HG03139 (cell line): ENCODE data around the gene FTO.

Experiments
- ATAC-seq: cut with Tn5 transposase; IDR thresholded peaks from one replicate; pipeline ENCODE4 v1.9.1; 2021; ENCODE audit not compliant: unreplicated experiment

Gene FTO

DNA sequence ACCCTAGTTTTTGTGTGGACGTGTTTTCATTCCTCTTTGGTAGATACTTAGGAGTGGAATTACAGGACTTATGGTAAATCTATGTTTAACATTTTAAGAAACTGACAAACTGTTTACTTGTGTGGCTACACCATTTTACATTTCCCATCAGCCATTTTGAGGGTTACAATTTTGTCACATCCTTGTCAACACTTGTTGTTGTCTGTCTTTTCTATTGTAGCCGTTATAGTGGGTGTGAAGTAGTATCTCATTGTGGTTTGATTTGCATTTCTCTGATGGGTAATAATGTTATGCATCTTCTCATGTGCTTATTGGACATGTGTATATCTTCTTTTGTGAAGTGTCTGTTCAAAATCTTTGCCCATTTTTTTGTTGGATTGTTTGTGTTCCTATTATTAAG, 4.5 kb downstream of the FTO start:
- no peak for ATAC-seq

DNA sequence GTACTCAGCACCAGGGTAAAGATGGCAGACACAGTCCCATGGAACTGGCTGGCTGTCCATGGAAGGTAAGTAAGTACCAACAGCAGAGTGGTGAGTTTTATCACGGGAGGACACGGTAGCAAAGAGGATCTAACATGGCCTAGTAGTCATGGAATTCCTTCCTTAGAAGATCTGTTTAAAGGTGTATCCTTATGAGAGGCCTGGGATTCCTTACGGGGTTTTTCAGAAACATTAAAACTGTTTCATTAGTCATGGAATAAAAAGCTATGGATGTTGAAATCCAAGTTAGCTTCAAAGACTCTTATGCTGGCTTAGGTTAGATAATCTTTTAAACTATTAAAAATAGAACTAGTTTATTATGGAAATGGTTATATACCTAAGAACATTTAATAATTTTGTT, 7.4 kb downstream of the FTO start:
- ATAC-seq: no peak

DNA sequence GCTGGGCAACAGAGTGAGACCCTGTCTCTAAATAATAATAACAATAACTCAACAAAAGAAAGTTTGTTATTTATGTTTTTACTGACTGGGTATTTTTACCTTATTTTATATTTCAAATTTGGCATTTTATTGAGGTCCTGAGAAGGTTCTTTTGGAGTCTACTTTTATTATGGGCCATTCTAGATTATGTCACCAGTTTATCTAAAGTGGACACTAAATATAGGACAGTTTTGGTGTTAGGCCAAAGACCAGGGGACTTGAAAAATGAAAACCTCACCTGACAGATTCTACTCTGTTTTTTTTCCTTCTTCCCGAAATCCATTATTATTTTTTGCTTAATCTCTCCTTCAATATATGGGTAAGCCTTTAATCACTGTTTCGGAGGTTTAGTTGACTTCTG, 8.1 kb downstream of the FTO start:
- no peak for ATAC-seq

DNA sequence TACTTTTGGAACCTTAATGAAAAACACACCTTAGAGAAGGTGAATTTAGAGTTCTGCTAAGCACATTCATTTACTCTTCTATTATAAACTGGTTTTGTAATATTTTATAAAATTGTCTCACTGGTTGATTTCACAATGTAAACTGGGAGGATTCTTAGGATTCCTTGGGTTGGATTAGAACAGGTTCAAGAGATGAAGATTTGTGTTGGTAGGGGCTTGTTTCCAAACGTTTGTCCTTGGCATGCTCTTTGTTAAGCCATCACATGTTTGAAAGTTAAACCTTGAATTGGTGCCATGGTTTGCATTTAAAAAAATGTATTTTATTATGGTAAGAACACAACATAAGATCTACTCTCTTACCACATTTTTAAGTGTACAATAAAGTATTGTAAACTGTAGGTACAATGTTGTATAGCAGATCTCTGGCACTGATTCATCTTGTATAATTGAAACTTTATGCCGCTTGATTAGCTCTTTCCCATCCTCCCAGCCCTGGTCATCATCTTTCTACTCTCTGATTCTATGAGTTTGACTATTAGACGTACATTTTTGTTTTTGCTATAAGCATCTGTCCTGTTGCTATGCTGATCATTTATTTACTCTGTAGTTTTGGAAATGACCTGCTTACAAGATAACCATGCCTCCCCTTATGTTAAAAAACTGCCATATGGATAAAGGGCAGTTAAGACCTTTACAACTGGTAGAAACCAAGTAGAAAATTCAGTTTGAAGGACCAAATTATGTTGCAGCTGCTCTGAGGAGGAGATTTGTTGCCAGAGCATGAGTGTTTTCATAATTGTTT, 9.6 kb downstream of the FTO start:
- ATAC-seq: no peak

DNA sequence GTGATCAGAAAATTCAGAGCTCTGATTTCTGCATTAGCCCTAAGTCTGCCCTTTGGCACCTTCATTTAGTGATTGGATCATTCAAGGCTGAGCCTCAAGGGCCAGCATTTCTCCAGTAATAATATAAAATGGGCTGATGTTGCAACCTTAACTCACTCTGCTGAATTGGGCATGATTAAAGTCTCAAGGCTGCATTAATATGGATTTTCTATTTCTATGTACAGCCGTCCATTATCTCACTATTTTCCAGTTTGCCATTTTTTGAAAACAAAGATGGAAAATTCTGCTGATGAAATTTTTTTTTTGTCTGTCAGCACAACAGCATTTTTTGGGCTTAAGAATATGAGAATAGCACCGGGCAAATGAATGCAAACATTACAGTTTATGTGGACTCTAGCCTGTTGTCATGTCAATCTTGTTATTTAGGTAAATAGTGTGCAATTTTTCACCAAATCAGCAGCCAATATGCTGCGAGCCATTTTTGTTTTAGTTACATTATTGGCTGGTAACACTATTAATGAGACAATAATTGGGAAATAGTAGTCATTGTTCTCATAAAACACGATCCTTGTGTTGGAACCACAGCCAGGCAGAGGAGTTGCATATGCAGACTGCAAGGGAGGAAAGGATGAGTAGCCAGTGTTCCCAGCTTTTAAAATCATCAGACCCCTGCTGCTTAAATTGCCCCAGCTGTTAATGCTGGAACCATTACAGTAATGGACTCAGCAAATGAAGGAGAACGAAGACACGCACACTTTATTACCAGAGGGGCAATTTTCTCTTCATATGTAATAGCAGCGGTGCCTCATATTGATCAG, 10.5 kb downstream of the FTO start:
- no peak for ATAC-seq

DNA sequence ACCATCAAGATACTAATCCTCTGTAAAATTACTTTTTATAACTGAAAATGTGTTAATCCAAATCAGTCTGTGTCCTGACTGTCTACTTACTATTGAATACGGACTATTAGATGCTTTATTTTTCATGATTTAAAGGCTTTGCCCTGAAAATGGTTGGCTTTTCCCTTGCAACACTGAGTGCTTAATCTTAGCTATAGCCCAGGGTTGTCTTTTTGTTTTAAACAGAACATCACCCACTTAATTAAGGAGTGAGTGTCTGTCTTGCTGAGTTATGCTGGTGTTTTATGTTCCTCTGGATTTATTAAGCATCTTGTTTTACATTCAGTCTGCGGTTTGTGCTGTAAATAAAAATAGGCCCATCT, 11.0 kb downstream of the FTO start:
- ATAC-seq: no peak

DNA sequence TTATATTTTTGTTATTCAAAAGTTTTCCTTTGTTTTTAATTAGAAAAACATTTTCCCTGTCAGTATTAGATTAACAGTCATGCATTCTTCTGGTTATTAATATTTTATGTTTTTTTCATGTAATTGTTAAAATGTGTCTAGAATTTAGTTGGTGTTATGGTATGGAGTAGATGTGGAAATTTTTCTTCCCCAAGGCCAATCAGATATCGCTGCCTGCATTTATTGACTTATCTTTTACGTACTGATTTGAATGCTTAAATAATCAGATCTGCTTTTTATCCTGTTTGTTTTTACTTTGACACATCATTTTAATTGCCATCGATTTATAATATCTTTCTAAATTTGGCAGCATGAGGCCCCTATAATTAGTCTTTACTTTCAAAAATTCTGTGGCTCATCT, 13.6 kb downstream of the FTO start:
- no peak for ATAC-seq

DNA sequence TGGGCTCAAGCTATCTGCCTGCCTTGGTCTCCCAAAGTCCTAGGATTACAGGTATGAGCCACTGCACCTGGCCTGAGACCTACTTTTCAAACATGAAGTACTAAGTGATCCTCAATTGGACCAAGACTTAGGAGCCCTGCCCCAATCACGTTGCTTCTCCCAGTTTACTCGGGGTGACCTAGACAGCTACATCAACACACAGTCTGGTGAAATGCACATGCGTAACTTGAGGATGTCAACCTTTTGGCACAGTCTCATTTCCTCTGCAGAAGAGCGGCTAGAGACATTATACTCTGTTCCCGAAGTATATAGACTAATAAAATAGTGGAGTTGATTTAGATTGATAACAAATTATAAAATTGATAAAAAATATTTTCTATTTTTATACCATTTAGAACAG, 17.1 kb downstream of the FTO start:
- ATAC-seq: no peak

DNA sequence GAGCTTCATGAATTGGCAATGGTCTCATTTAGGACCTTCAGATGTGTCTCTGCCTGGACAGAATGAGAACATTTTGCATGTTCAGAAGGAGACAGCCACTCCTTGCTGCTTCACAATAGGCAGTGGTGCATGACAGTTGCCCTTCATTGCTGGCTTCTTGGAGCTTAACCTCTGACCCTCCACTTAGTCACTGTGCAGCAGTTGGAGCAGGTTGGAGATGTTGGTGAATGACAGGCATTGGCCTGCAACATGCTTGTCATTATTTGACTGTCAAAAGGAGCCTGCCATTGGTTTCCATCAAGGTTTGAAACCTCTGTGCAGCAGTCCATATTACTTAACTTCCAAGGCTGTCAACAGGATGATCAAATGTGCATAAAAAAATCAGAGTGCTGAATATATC, 22.7 kb downstream of the FTO start:
- no peak for ATAC-seq

DNA sequence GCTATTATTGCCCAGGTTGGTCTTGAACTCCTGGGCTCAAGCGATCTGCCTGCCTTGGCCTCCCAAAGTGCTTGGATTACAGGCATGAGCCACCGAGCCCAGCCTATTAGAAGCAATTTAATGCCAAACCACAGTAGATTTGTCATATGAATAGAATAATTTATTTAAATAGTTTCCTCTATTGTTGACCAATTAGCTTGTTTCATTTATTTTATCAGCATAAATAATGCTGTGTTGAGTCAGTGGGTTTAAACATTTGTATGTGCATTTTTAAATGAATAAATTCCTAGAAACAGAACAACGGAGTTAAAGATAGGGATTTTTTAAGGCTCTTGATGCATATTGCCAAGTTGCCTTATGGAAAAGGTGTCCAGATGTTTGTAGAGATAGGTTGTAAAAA, 26.7 kb downstream of the FTO start:
- no peak for ATAC-seq

DNA sequence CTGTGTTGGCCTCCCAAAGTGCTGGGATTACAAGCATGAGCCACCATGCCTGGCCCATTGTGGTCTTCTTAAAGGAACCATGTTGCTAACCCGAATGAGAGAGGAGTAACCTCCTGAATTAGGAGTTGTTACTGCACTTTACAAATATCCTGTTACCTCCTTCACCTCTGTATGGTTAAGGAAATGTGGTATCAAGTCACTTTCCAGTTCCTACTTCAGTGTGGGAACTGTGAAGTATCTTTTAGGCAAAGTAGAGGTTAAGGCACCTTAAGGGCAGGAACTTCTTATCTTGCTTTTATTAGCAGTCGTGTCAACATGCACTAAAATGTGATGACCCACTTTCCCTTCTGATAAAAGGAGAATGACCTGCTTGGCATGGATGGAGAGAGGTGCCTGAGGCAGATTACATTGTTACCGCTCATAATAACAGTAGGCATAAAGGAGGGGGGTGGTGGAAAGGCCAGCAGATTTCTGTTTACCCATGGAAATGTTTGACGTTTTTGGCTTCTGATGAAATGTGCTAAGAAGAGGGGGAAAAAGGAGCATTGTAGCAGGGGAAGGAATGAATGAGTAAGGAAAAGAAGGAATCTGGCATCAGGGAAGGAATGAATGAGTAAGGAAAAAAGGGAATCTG, 28.5 kb downstream of the FTO start:
- no peak for ATAC-seq

DNA sequence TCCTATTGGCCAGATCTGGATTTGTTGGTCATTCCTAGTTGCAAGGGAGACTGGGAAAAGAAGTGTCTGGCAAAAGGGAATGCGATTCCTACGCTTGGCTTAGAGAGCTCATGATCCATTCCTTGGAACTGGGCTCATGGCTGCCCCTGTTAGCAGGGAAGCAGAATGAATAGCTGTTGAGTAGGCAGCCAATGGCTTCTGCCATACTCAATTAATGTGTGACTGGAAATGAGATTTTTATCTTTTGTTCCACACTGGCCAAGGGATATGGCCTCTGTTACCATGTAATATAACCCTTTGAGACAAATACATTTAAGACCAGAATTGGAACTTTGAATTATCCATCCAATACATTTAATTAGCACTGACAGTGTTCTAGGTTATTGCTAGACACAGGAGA, 31.0 kb downstream of the FTO start:
- no peak for ATAC-seq

DNA sequence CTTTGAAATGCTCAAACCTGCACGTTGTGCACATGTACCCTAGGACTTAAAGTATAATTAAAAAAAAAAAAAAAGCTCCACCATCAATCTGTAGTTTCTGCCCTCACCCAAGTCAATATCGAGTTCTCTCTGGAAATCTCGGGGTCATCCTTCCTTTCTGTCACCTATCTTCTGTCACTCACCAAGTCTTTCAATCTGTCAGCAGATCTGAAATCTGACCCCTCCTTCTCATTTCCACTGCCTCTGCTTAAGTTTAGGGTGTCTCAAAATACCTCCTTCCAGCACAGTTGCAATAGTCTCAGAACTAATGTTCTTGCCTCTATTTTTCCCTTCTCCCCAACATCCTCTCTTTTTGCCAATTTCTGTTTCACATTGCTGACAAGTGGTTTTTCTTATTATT, 32.3 kb downstream of the FTO start:
- no peak for ATAC-seq

DNA sequence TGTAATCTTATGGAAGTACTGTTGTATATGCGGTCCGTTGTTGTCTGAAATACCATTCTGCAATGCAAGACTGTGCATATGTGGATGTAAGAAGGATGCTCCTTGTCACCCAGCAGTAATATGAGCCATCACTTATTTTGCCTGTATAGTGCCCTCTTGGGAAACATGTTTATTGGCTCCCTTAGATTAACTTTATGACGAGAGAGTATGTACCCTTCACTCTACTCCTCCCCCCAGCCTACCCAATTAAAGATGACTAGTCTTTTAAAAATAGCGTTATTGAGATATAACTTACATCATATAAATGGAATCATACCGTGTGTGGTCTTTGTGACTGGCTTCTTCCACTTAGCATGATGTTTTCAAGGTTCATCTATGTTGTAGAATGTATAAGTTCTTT, 33.6 kb downstream of the FTO start:
- no peak for ATAC-seq

DNA sequence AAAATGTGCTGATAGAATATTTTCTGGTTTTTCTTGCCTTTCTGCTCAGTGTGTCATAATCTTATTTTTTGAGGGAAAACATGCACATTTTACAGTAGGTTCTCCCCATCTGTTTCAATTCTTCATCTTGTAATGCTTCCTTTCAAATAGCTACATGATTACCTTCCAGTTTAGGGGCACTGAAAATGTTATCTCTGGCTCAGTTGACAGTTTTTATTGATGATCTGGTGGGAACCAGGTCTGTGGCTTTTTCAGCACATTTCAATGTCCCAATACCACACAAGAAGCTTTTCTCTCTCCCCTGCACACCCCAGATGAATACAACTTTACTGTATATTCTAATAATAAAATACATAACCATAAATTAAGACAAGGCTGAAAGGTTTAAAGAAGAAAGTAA, 36.5 kb downstream of the FTO start:
- ATAC-seq: no peak

DNA sequence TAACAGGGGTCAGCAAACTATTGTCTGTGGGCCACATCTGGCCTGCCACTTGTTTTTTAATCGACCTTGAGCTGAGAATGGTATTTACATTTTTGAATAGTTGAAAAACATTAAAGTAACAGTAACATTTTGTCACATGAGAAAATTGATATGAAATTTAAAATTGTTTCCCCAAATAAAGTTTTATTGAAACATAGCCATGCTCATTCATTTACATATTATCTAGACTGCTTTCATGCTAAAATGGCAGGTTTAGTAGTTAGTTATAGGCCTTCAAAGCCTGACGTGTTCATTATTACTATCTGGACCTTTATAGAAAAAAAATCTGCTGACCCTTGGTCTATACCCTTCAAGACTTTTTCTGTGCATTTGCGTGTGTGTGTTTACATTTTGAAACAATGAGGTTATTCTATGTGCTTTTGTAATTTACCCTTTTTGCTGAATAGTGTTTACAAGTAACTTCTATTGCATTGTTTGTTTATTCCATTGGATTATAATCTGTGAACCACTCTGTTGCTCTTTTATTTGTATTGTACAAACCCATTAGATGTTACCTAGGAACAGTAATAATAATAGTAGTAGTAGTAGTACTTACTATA, 37.1 kb downstream of the FTO start:
- ATAC-seq: no peak

DNA sequence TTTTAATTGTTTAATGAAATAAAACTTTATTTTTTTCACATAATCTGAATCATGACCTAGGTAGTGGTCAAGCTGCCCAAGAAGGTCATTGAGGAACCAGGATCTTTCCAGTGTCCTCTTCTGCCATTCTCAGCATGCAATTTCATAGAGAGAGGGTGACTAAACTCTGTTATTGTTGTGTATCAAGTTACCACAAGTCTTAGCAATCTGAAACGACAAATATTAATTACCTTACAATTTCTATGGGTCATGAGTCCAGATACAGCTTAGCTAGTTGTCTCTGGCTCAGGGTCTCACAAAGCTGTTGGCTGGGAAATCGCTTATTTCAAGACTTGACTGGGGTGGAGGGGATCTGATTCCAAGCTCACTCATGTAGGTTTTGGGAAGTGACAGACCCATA, 37.6 kb downstream of the FTO start:
- no peak for ATAC-seq

DNA sequence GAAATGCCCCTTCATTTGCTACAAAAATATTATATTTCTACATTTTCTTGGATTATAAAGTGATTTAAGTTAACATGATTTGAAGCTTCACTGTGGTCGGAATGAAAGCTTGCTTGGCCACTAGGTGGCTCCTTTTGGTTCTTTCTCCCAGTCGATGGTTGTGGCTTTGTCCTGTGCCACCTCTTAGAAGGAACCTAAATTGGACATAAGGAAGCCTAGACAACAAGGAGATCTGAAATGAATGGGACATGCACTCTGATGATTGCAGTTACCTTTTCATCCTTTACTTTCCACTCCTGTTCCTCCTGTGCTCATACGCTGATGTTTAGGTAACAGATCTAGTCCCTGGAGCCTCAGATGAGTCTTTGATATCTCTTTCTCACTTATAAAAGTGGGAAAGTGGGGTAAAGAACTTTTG, 39.2 kb downstream of the FTO start:
- no peak for ATAC-seq

DNA sequence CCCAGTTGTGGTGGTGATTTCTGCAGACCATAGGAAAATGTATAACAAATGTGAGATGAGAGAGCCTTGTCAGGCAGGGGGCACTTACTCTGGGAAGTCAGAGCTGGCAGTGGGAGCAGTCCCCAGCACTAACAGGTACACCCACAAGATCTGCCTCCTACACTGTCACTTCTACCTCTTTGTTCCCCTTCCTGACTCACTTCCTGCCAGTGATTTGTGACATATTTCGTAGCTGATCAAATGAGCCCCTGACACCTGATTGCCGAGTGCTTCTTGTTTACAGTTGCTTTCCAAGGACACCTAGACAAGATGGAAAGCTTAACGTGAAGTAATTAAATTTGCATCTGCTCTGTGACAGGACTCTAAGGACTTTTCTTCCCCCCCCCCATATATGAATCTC, 40.5 kb downstream of the FTO start:
- ATAC-seq: no peak

DNA sequence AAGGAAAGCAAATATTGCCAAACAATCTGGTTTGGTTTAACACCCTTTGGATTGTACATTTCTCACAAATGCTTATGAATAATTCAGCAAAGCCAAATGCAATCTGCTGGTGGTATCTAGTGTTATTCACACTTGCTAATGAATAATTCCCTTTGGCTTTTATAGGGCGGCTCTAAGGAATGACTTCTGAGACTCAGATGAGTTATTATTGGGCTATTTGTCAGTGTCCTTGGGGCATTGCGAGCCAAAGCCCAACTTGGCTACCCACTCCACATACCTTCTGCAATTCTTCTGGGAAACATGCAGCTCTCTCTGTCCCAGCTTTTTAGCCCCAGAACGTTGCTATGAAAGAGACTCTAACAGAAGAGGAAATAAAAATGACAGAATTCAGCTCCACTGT, 41.1 kb downstream of the FTO start:
- ATAC-seq: no peak

DNA sequence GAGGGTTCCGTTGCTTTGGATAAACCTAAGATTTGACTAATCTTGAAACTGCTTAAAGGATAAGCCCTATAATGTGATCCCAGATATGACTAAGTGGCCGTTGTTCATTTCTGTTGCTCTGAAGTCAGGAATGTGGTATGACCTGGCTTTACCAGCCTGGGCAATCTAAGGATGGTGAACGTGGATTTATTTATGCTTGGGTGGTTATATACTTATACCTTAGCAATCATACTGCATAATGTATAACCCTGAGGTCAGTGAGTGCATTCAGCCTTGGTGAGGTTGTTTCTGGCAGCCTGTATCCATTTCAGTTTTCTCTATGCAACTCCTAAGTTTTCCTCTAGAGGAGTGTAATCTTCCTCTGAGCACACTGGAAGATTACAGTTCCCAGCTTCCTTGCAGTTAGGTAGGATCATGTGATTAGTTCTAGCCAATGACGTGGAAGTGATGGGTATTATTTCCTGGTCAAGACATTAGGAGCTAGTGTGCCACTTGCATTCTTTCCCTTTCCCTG, 41.9 kb downstream of the FTO start:
- no peak for ATAC-seq

DNA sequence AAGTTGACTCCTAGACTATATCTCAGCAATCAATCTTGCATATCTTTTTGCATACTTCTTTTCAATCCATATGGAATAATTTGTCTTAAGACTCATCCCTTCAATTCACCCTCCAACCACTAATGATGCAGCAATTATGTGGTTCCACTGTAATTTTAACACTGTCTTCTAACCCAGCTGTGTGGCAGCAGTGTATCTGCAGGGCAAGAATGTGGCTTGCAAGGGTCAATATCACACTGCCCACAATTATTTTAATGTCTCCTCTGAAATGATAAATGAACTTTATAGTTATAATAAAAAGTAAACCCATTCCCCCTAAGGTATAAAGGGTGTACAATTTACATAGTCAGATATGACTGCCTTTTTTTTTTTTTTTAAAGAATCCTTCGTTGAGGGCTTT, 48.6 kb downstream of the FTO start:
- ATAC-seq: no peak
